Measurements from ENCODE around the gene ARHGAP28. TPM values are rescaled to one million over a fixed set of nuclear protein-coding genes. Genes with fewer than 3 reads are reported as not detected.
A peak's percentile ranks its signal among the peaks of the same experiment; 100 is the strongest.

ARHGAP28 gene
- total RNA-seq, 1 experiment from 2014 or later = 9.2 TPM

- H3K56ac ChIP-seq (ENCODE audit: insufficient read length, low read depth, low read length) = no peak overlapping the region
- H3K18ac ChIP-seq (ENCODE audit: insufficient read length, low read depth, low read length) = no peak overlapping the region
- H2BK15ac ChIP-seq (ENCODE audit: low read depth, low read length) = no peak overlapping the region
- H2BK5ac ChIP-seq (ENCODE audit: insufficient read length, low read length) = no peak overlapping the region
- WGBS (ENCODE audit: extremely low coverage, insufficient read length, low lambda C conversion rate) = no CpG with 5 or more reads among the region's 2 CpGs
- H3K23me2 ChIP-seq (ENCODE audit: insufficient read length, low read depth, low read length, poor library complexity, severe bottlenecking) = no peaks in the 10 kb centered on the region
- no peaks in the 10 kb centered on the region for H3K27me3 Mint-ChIP-seq (ENCODE audit: low read depth)
- no peak overlapping the region for H3K4me2 ChIP-seq (ENCODE audit: insufficient read depth, insufficient read length, low read length)
- no peak overlapping the region for H2AK5ac ChIP-seq (ENCODE audit: insufficient read length, low read length)
- no peak overlapping the region for H3K27ac ChIP-seq (ENCODE audit: insufficient read length, low read depth, low read length)
- H3K79me1 ChIP-seq (ENCODE audit: insufficient read depth, low read depth, low read length, poor library complexity, severe bottlenecking) = no peaks in the 10 kb centered on the region
- H3K4me3 Mint-ChIP-seq = no peak overlapping the region
- no peak overlapping the region for H4K8ac ChIP-seq (replicated peaks; ENCODE audit: insufficient read length, low read depth, low read length)
- H3K4me1 Mint-ChIP-seq = peaks cover 24 to 42% of the 10 kb centered on the region in 2 experiments
- no peak overlapping the region for H3K4ac ChIP-seq (ENCODE audit: low read depth, low read length)
- H2BK20ac ChIP-seq (ENCODE audit: low read depth, low read length, poor library complexity, severe bottlenecking) = no peak overlapping the region
- no peaks in the 10 kb centered on the region; the same call in 1 of the 2 replicates for H3K4me1 ChIP-seq (ENCODE audit: insufficient read depth, low read length)
- H3K79me2 ChIP-seq (ENCODE audit: insufficient read depth, low read length) = no peaks in the 10 kb centered on the region
- no peaks in the 10 kb centered on the region for H3K9me3 ChIP-seq (ENCODE audit: control insufficient read depth, low read depth, low read length)
- H4K91ac ChIP-seq (ENCODE audit: insufficient read length, low read depth, low read length) = no peak overlapping the region
- H3K36me3 Mint-ChIP-seq (ENCODE audit: insufficient read depth in 1 of 3, low read depth in 3 of 3) = no peaks in the 10 kb centered on the region; a peak in 1 of 7 replicates
- no peak overlapping the region for H4K5ac ChIP-seq (ENCODE audit: insufficient read length, low read depth, low read length)
- no peak for DNase-seq
- H3K9me3 Mint-ChIP-seq = no peaks in the 10 kb centered on the region
- H3K27ac Mint-ChIP-seq = peak overlapping the region in 2 of 3 experiments; percentile 84 to 86; a peak in 4 of 7 replicates
- no peak overlapping the region for H2BK12ac ChIP-seq (ENCODE audit: insufficient read length, low read depth, low read length)
- H2BK120ac ChIP-seq (ENCODE audit: low read depth, low read length, poor library complexity, severe bottlenecking) = no peak overlapping the region
- no peak for TF ChIP-seq CTCF (conservative IDR thresholded peaks at IDR 0.05)
- no peak overlapping the region for H2AFZ ChIP-seq (ENCODE audit: low read length)
- H3K27me3 ChIP-seq (ENCODE audit: insufficient read depth, low read length) = no peaks in the 10 kb centered on the region
- no peak overlapping the region for H3K14ac ChIP-seq (ENCODE audit: insufficient read depth, low read length)
- no peaks in the 10 kb centered on the region for H4K20me1 ChIP-seq (ENCODE audit: control insufficient read depth, insufficient read depth, insufficient read length)
- H3T11ph ChIP-seq (ENCODE audit: low read length) = no peak overlapping the region
- H3K23ac ChIP-seq (ENCODE audit: insufficient read length, low read depth, low read length) = no peak overlapping the region
- H3K9ac ChIP-seq (ENCODE audit: extremely low read depth, insufficient read length, low read length) = no peak overlapping the region
Measured at GRCh38 chr18:6741232-6741663, 11.7 kb downstream of the ARHGAP28 start.
